A549 (cell line): ENCODE data around the gene KRT33B. TPM values are rescaled to one million over a fixed set of nuclear protein-coding genes. Genes with fewer than 3 reads are reported as not detected.

ENCODE experiments used
- ATAC-seq, 2 experiments: fragments of 200-7000 bp in 1 of 2; fragments of >200 bp in 1 of 2; cut with Nextera tagmentation in 1 of 2; cut with Tn5 transposase in 1 of 2; 3 replicates each; pipeline versions ENCODE4 v1.8.0 to v1.9.1; 2018 to 2020; ENCODE audit warnings: mild to moderate bottlenecking in 1 of 2, moderate library complexity in 1 of 2
- CTCF ChIA-PET: fragments of 300-600 bp; sonication (Branson Sonifier 250); formaldehyde crosslinking; extraction: SDS; loops from one replicate; lab custom pipeline; 2021; ENCODE audit warnings: antibody characterized with exemption, inconsistent platforms; lab: Yijun Ruan, JAX
- POLR2A ChIA-PET: fragments of 350-600 bp; formaldehyde crosslinking; extraction: SDS; loops from one replicate; lab custom pipeline; 2021; ENCODE audit warnings: antibody characterized with exemption, inconsistent platforms; lab: Yijun Ruan, JAX
- DNase-seq, 2 experiments: peaks; one replicate each; pipeline versions ENCODE4 v3.0.0 to v3.0.0-alpha.2; 2011 to 2016; ENCODE audit warnings: low read depth in 1 of 2, low spot score in 1 of 2
- FAIRE-seq: peaks from 2 replicates; lab custom pipeline; 2011; peaks lifted over from hg19 to GRCh38; lab: Jason Lieb, UNC
- H3K27ac ChIP-seq, 2 experiments: fragments of >200 bp; sonication (Bioruptor Twin); formaldehyde crosslinking; 3 replicates each; pipeline ENCODE4 v1.5.1; 2016 to 2017
- H3K4me1 ChIP-seq: fragments of >200 bp; sonication (Bioruptor Twin); formaldehyde crosslinking; 3 replicates; pipeline ENCODE4 v1.6.1; 2016
- H3K4me2 ChIP-seq: fragments of >200 bp; sonication (Bioruptor Twin); formaldehyde crosslinking; 3 replicates; pipeline ENCODE4 v1.6.1; 2016
- H3K4me3 ChIP-seq: fragments of >200 bp; sonication (Bioruptor Twin); formaldehyde crosslinking; 3 replicates; pipeline ENCODE4 v1.5.1; 2016
- H3K9me3 ChIP-seq: fragments of >200 bp; sonication (Bioruptor Twin); formaldehyde crosslinking; 3 replicates; pipeline ENCODE4 v1.6.1; 2016
- CHD2 ChIP-seq: fragments of 150-350 bp; IDR thresholded peaks from 2 replicates; pipeline ENCODE4 v1.6.1; 2014; ENCODE audit warnings: low read length; ENCODE audit not compliant: partially characterized antibody
- EHF ChIP-seq: fragments of 250-450 bp; sonication (Bioruptor Pico); IDR thresholded peaks from 2 replicates; pipeline ENCODE4 v1.5.0; 2020; ENCODE audit warnings: mild to moderate bottlenecking
- EP300 ChIP-seq, 2 experiments: fragments of >200 bp; sonication (Bioruptor Twin); formaldehyde crosslinking; IDR thresholded peaks; 2 replicates in 1 of 2; 3 replicates in 1 of 2; pipeline ENCODE4 v1.6.1; 2016 to 2017
- FOXS1 ChIP-seq: fragments of 250-450 bp; sonication (Bioruptor Pico); IDR thresholded peaks from 2 replicates; pipeline ENCODE4 v1.5.0; 2020; ENCODE audit warnings: mild to moderate bottlenecking, moderate library complexity
- HOXA7 ChIP-seq: fragments of 250-450 bp; sonication (Bioruptor Pico); IDR thresholded peaks from 2 replicates; pipeline ENCODE4 v1.5.0; 2020; ENCODE audit warnings: mild to moderate bottlenecking, moderate library complexity
- HOXB5 ChIP-seq: fragments of 250-450 bp; sonication (Bioruptor Pico); IDR thresholded peaks from 2 replicates; pipeline ENCODE4 v1.5.0; 2020; ENCODE audit warnings: mild to moderate bottlenecking, moderate library complexity
- KDM1A ChIP-seq: fragments of 200-600 bp; sonication (generic); IDR thresholded peaks from 2 replicates; pipeline ENCODE4 v1.6.1; 2016; ENCODE audit warnings: low read depth, mild to moderate bottlenecking
- KDM5A ChIP-seq: fragments of 200-600 bp; sonication (generic); IDR thresholded peaks from 2 replicates; pipeline ENCODE4 v1.6.1; 2016; ENCODE audit warnings: antibody characterized with exemption, mild to moderate bottlenecking
- MAFK ChIP-seq: fragments of 450-650 bp; IDR thresholded peaks from 2 replicates; pipeline ENCODE4 v1.6.1; 2014; ENCODE audit not compliant: partially characterized antibody
- NPAS2 ChIP-seq: fragments of 250-450 bp; sonication (Bioruptor Pico); IDR thresholded peaks from 2 replicates; pipeline ENCODE4 v1.8.0; 2022; ENCODE audit warnings: mild to moderate bottlenecking, moderate library complexity, borderline replicate concordance
- PHF8 ChIP-seq: fragments of 200-600 bp; sonication (generic); IDR thresholded peaks from 2 replicates; pipeline ENCODE4 v1.6.1; 2016; ENCODE audit warnings: low read depth, mild to moderate bottlenecking, antibody characterized with exemption, moderate library complexity, borderline replicate concordance
- POLR2A ChIP-seq: IDR thresholded peaks from 2 replicates; pipeline ENCODE4 v1.6.1; 2012; ENCODE audit warnings: mild to moderate bottlenecking, low read length
- RARB ChIP-seq: fragments of 250-450 bp; sonication (Bioruptor Pico); IDR thresholded peaks from 2 replicates; pipeline ENCODE4 v1.8.0; 2021; ENCODE audit warnings: mild to moderate bottlenecking, moderate library complexity
- TFCP2L1 ChIP-seq: fragments of 250-450 bp; sonication (Bioruptor Pico); IDR thresholded peaks from 2 replicates; pipeline ENCODE4 v1.5.0; 2021; ENCODE audit warnings: mild to moderate bottlenecking
- TP53 ChIP-seq: fragments of 250-450 bp; sonication (Bioruptor Pico); IDR thresholded peaks from 2 replicates; pipeline ENCODE4 v1.5.0; 2021; ENCODE audit warnings: mild to moderate bottlenecking, moderate library complexity
- WGBS: methylation state at CpG from one replicate; pipeline ENCODE4 v1.1.6; 2017; ENCODE audit errors: missing lambda C conversion rate; 5-methylcytosine and 5-hydroxymethylcytosine counted together
- polyA plus RNA-seq, 4 experiments: library from polyadenylated mRNA; depleted of rRNA in 3 of 4; stranded (reverse); fragments of >200 nt; fragmentation: RNase III in 1 of 4; extraction: RNeasy Plus Mini Kit Qiagen cat#74134 plus additional on column Dnase treatment in 1 of 4; gene quantifications; 2 replicates in 3 of 4; 3 replicates in 1 of 4; pipeline ENCODE4 v1.2.3, GENCODE V29; 2011 to 2017
- TF ChIP-seq, protein P1 (sequence below): fragments of >200 bp; sonication (Bioruptor Twin); formaldehyde crosslinking; IDR thresholded peaks from 3 replicates; pipeline ENCODE4 v1.6.1; 2016
- TF ChIP-seq, protein P2 (sequence below): fragments of 150-350 bp; IDR thresholded peaks from 2 replicates; pipeline ENCODE4 v1.6.1; 2014; ENCODE audit warnings: low read depth, mild to moderate bottlenecking, low read length
- TF ChIP-seq, protein P3 (sequence below): IDR thresholded peaks from 2 replicates; pipeline ENCODE4 v1.6.1; 2012
- TF ChIP-seq, protein P4 (sequence below): fragments of 200-600 bp; sonication (generic); IDR thresholded peaks from 2 replicates; pipeline ENCODE4 v1.6.1; 2016; ENCODE audit warnings: antibody characterized with exemption, mild to moderate bottlenecking, moderate library complexity
- TF ChIP-seq, protein P5 (sequence below): fragments of >200 bp; sonication (Bioruptor Twin); formaldehyde crosslinking; IDR thresholded peaks from 3 replicates; pipeline ENCODE4 v1.5.1; 2016

Gene KRT33B
- polyA plus RNA-seq, 2 of the 4 experiments (the other 2 are of a cell fraction), result 0.05 TPM; not detected in 1

DNA sequence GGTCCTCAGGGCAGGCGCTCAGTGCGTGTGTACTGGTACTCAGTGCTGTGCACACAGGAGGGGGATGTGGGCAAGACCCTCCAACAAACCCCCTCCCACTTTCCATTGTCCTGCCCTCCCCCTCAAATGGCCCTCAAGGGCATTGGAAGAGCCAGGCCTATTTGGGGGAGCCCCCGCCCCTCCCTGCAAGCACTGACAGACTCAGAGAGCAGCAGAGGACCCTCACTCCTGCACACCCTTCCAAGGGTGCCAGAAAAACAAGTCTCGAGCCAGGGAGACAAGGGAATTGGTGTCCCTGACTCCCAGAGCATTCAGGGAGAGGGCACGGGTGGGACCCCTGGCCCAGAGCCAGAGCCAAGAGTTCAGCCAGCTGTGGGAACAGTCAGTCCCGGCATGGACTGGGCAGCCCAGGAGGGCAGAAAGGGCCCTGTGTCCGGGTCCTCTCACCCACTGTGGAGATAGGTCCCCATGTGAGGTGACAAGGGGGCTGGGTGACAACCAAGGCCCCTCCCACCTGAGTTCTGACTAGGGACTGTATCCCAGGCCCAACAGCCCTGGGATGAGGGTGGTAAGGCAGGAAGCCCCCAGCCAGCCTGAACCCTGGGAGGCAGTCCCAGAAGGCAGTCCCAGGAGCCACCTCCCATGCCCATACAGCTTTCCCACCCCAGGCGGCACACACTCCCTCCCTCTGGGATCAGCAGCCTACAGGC, 42.0 kb downstream of the KRT33B start:
- TF ChIP-seq, protein P1, sequence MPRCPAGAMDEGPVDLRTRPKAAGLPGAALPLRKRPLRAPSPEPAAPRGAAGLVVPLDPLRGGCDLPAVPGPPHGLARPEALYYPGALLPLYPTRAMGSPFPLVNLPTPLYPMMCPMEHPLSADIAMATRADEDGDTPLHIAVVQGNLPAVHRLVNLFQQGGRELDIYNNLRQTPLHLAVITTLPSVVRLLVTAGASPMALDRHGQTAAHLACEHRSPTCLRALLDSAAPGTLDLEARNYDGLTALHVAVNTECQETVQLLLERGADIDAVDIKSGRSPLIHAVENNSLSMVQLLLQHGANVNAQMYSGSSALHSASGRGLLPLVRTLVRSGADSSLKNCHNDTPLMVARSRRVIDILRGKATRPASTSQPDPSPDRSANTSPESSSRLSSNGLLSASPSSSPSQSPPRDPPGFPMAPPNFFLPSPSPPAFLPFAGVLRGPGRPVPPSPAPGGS, result no peak
- TF ChIP-seq TP53 (CRISPR knock-in tag) (no peak), KDM1A (no peak), CHD2 (no peak), EP300 (IDR thresholded peaks at IDR 0.05) (no peak), KDM5A (no peak), MAFK (no peak), RARB (CRISPR knock-in tag) (no peak), HOXB5 (no peak), FOXS1 (CRISPR knock-in tag) (no peak), TFCP2L1 (CRISPR knock-in tag) (no peak), PHF8 (no peak), EHF (CRISPR knock-in tag) (no peak), HOXA7 (CRISPR knock-in tag) (no peak), NPAS2 (CRISPR knock-in tag) (no peak), POLR2A (no peak)
- TF ChIP-seq, protein P2, sequence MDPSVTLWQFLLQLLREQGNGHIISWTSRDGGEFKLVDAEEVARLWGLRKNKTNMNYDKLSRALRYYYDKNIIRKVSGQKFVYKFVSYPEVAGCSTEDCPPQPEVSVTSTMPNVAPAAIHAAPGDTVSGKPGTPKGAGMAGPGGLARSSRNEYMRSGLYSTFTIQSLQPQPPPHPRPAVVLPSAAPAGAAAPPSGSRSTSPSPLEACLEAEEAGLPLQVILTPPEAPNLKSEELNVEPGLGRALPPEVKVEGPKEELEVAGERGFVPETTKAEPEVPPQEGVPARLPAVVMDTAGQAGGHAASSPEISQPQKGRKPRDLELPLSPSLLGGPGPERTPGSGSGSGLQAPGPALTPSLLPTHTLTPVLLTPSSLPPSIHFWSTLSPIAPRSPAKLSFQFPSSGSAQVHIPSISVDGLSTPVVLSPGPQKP, result no peak
- TF ChIP-seq, protein P3, sequence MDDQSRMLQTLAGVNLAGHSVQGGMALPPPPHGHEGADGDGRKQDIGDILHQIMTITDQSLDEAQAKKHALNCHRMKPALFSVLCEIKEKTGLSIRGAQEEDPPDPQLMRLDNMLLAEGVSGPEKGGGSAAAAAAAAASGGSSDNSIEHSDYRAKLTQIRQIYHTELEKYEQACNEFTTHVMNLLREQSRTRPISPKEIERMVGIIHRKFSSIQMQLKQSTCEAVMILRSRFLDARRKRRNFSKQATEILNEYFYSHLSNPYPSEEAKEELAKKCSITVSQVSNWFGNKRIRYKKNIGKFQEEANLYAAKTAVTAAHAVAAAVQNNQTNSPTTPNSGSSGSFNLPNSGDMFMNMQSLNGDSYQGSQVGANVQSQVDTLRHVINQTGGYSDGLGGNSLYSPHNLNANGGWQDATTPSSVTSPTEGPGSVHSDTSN, result no peak
- TF ChIP-seq, protein P4, sequence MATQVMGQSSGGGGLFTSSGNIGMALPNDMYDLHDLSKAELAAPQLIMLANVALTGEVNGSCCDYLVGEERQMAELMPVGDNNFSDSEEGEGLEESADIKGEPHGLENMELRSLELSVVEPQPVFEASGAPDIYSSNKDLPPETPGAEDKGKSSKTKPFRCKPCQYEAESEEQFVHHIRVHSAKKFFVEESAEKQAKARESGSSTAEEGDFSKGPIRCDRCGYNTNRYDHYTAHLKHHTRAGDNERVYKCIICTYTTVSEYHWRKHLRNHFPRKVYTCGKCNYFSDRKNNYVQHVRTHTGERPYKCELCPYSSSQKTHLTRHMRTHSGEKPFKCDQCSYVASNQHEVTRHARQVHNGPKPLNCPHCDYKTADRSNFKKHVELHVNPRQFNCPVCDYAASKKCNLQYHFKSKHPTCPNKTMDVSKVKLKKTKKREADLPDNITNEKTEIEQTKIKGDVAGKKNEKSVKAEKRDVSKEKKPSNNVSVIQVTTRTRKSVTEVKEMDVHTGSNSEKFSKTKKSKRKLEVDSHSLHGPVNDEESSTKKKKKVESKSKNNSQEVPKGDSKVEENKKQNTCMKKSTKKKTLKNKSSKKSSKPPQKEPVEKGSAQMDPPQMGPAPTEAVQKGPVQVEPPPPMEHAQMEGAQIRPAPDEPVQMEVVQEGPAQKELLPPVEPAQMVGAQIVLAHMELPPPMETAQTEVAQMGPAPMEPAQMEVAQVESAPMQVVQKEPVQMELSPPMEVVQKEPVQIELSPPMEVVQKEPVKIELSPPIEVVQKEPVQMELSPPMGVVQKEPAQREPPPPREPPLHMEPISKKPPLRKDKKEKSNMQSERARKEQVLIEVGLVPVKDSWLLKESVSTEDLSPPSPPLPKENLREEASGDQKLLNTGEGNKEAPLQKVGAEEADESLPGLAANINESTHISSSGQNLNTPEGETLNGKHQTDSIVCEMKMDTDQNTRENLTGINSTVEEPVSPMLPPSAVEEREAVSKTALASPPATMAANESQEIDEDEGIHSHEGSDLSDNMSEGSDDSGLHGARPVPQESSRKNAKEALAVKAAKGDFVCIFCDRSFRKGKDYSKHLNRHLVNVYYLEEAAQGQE, result no peak
- TF ChIP-seq, protein P5, sequence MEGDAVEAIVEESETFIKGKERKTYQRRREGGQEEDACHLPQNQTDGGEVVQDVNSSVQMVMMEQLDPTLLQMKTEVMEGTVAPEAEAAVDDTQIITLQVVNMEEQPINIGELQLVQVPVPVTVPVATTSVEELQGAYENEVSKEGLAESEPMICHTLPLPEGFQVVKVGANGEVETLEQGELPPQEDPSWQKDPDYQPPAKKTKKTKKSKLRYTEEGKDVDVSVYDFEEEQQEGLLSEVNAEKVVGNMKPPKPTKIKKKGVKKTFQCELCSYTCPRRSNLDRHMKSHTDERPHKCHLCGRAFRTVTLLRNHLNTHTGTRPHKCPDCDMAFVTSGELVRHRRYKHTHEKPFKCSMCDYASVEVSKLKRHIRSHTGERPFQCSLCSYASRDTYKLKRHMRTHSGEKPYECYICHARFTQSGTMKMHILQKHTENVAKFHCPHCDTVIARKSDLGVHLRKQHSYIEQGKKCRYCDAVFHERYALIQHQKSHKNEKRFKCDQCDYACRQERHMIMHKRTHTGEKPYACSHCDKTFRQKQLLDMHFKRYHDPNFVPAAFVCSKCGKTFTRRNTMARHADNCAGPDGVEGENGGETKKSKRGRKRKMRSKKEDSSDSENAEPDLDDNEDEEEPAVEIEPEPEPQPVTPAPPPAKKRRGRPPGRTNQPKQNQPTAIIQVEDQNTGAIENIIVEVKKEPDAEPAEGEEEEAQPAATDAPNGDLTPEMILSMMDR, result no peak
- ChIA-PET CTCF (interaction anchor here (0.8 to 5.3 kb wide), 17 partner anchors 11 to 524 kb away, joined by 3 to 40 read pairs (median 12); partner anchors contain the start of gene KRTAP17-1), POLR2A (no interaction called here)
- WGBS, result 88% methylated on average over 8 of the region's 8 CpGs
- H3K27ac ChIP-seq, result 0 out of 6 replicates have a peak overlapping the region, but pooled peaks of 1 of the 2 experiments have one; percentile 17
- H3K4me2 ChIP-seq, result no peak overlapping the region
- ATAC-seq (no peak), DNase-seq (no peak), FAIRE-seq (no peak)
- no peaks in the 10 kb centered on the region for H3K9me3 ChIP-seq
- H3K4me1 ChIP-seq, result no peaks in the 10 kb centered on the region
- no peak overlapping the region for H3K4me3 ChIP-seq
